MCF 10A (cell line): ENCODE measurements around the gene MTOR. TPM values are rescaled to one million over a fixed set of nuclear protein-coding genes. Genes with fewer than 3 reads are reported as not detected.
"Not testable (repeated sequence)": the region's sequence is repeated elsewhere in the genome, so short reads cannot be mapped to it uniquely, and the experiment has no call there.

Source experiments
- BruUV-seq: library from RNA; stranded (reverse); fragments of 400-500 nt; replicated peaks from 2 replicates; lab custom pipeline; 2021; lab: Mats Ljungman, UMichigan
- CTCF ChIA-PET: fragments of 300-600 bp; sonication (Branson Sonifier 250); formaldehyde crosslinking; extraction: SDS; loops from one replicate; lab custom pipeline; 2021; ENCODE audit warnings: antibody characterized with exemption, inconsistent platforms; lab: Yijun Ruan, JAX
- POLR2A ChIA-PET: fragments of 300-600, 350-650 bp; sonication (Branson Sonifier 250); formaldehyde crosslinking; extraction: SDS; loops from one replicate; lab custom pipeline; 2020; ENCODE audit warnings: antibody characterized with exemption, inconsistent platforms; lab: Yijun Ruan, JAX
- DNase-seq: peaks from one replicate; pipeline ENCODE4 v3.0.0-alpha.2; 2018; ENCODE audit not compliant: unreplicated experiment
- H3K27ac Mint-ChIP-seq: one replicate; pipeline ENCODE4 v1.8.0; 2022; ENCODE audit warnings: mild to moderate bottlenecking, low read depth, mixed read lengths; ENCODE audit not compliant: unreplicated experiment
- H3K27me3 Mint-ChIP-seq: one replicate; pipeline ENCODE4 v1.8.0; 2022; ENCODE audit warnings: mixed read lengths; ENCODE audit not compliant: insufficient read depth, unreplicated experiment
- H3K36me3 Mint-ChIP-seq: one replicate; pipeline ENCODE4 v1.8.0; 2022; ENCODE audit warnings: mild to moderate bottlenecking, moderate library complexity, mixed read lengths; ENCODE audit not compliant: insufficient read depth, unreplicated experiment
- H3K4me1 Mint-ChIP-seq: one replicate; pipeline ENCODE4 v1.8.0; 2022; ENCODE audit warnings: mixed read lengths; ENCODE audit not compliant: insufficient read depth, unreplicated experiment
- H3K4me3 Mint-ChIP-seq: one replicate; pipeline ENCODE4 v1.8.0; 2022; ENCODE audit warnings: mild to moderate bottlenecking, moderate library complexity, mixed read lengths; ENCODE audit not compliant: unreplicated experiment
- H3K9me3 Mint-ChIP-seq: one replicate; pipeline ENCODE4 v1.8.0; 2022; ENCODE audit warnings: mixed read lengths; ENCODE audit not compliant: unreplicated experiment
- intact Hi-C: fragments of 100-400 bp; cut with micrococcal nuclease; formaldehyde crosslinking; loops from 2 replicates; pipeline ENCODE4 v1.14.1; 2022
- total RNA-seq: library from RNA; stranded (reverse); gene quantifications from 2 replicates; pipeline ENCODE4 v1.2.3, GENCODE V29; 2022
- TF ChIP-seq, protein P1 (sequence below): fragments of 200-600 bp; IDR thresholded peaks from one replicate; pipeline ENCODE4 v1.8.0; 2022; ENCODE audit warnings: antibody characterized with exemption, mild to moderate bottlenecking; ENCODE audit not compliant: unreplicated experiment

Gene MTOR
- total RNA-seq, 1 experiment from 2014 or later = 45.9 TPM

DNA sequence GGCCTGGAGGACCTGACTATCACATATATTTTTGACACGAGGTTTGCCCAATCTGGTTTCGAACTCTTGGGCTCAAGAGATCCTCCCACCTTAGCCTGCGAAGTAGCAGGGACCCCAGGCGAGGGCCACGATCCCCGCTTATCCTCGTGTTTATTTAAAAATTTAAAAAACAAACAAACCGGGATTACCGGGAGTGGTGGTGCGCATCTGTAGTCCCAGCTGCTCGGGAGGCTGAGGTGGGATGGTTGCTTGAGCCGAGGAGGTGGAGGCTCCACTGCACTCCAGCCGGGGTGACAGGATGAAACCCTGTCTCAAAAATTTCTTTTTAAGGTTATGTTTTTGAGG, 162.2 kb downstream of the MTOR start:
- Mint-ChIP-seq H3K27ac (peak overlapping the region; percentile 94), H3K4me1 (peaks cover 7% of the 10 kb centered on the region), H3K36me3 (peaks cover 40% of the 10 kb centered on the region), H3K4me3 (peak overlapping the region; percentile 98), H3K9me3 (no peaks in the 10 kb centered on the region), H3K27me3 (no peaks in the 10 kb centered on the region)
- no peak for DNase-seq
- BruUV-seq = TSS peak; percentile 98
- intact Hi-C loops = no loop called here
- POLR2A ChIA-PET = interaction anchor here (0.6 to 3.2 kb wide), 16 partner anchors 8 to 636 kb away, joined by 3 to 30 read pairs (median 4); partner anchors contain the start of genes AGTRAP, MTOR and SRM
- CTCF ChIA-PET = interaction anchor here (0.6 to 3.2 kb wide), 2 partner anchors 22 to 62 kb away, joined by 3 to 10 read pairs; no protein-coding TSS in a partner anchor
- TF ChIP-seq, protein P1, sequence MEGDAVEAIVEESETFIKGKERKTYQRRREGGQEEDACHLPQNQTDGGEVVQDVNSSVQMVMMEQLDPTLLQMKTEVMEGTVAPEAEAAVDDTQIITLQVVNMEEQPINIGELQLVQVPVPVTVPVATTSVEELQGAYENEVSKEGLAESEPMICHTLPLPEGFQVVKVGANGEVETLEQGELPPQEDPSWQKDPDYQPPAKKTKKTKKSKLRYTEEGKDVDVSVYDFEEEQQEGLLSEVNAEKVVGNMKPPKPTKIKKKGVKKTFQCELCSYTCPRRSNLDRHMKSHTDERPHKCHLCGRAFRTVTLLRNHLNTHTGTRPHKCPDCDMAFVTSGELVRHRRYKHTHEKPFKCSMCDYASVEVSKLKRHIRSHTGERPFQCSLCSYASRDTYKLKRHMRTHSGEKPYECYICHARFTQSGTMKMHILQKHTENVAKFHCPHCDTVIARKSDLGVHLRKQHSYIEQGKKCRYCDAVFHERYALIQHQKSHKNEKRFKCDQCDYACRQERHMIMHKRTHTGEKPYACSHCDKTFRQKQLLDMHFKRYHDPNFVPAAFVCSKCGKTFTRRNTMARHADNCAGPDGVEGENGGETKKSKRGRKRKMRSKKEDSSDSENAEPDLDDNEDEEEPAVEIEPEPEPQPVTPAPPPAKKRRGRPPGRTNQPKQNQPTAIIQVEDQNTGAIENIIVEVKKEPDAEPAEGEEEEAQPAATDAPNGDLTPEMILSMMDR = no peak

DNA sequence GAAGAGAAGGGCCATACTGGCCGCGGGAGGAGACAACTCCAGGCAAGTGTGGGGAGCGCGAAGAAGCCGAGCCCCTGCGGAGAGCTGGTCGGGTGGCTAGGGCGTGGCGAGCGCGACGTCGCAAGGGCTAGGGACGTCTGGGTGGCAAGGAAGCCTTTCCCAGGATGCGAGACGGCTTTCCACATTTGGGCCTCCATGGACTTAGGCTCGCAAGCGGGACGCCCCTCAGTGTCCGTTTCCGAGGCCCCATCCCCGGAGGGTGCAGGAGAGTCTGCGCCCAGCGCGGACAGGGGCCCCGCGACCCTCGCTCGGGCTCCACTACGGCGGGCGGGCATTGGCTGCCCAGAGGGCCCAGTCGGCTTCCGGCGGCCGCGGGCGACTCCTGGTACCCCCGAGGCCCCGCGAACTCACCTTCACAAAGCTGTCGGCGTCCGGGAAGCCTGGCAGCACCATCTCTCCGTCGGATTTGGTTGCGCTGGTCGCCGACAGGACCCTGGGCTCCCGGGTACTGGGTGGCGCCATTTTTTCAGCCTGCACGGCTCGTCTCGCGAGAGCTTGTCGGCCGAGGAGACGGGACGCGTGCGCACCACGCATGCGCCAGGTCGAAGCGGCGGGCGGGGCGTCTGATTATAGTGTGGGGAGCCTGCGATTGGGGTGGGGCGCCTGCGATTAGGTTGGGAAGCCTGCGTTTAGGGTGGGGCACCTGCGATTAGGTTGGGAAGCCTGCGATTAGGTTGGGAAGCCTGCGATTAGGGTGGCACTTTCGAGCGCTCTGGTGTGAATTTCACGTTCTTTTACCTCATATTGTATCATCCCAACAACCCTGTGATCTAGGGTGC, 162.8 kb downstream of the MTOR start, which contains the start of gene EXOSC10:
EXOSC10 (minus strand) TSS at position 560 of the 839 bp plus-strand sequence; CDS start at position 522, 38 bp downstream.
- H3K27me3 Mint-ChIP-seq = no peaks in the 10 kb centered on the region
- DNase-seq = peak; percentile 91
- H3K9me3 Mint-ChIP-seq = no peaks in the 10 kb centered on the region
- H3K4me3 Mint-ChIP-seq = peak within 1 kb of the TSS; percentile 98
- intact Hi-C loops = loop anchor here (2.0 kb wide), 1 partner anchor 59 kb away; no protein-coding TSS in a partner anchor
- ChIA-PET POLR2A (interaction anchor here (0.6 to 3.2 kb wide), 27 partner anchors 9 to 1146 kb away, joined by 3 to 30 read pairs (median 4); partner anchors contain the start of genes AGTRAP, CLCN6, MTHFR and MTOR), CTCF (interaction anchor here (0.5 to 3.2 kb wide), 6 partner anchors 8 to 620 kb away, joined by 3 to 10 read pairs (median 4); no protein-coding TSS in a partner anchor)
- TF ChIP-seq, protein P1 = no peak
- no TSS peak for BruUV-seq
- H3K27ac Mint-ChIP-seq = peak within 1 kb of the TSS; percentile 94
- peaks cover 46% of the 10 kb centered on the region for H3K36me3 Mint-ChIP-seq
- H3K4me1 Mint-ChIP-seq = peaks cover 7% of the 10 kb centered on the region

DNA sequence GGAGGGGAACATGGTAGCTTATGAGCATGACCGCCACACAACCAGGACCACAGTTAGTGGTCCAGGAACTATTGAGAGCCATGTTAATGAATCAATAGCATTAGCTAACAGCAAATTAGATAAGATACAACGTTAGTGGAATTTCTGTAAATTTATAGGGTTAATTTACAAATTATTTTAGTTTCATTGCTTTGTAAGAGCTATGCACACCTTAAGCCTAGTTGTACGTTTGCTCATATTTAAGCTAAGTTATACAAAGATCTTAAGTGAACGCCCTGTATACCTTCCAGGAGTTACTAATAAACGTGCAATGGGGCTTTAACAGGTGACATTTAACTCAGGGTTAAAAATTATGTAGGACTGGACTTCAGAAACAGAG, 163.4 kb downstream of the MTOR start:
- peaks cover 51% of the 10 kb centered on the region for H3K36me3 Mint-ChIP-seq

GRCh38 chr1:11083784-11084183, 178.6 kb downstream of the MTOR start:
- intact Hi-C loops, H3K27ac Mint-ChIP-seq, H3K9me3 Mint-ChIP-seq, H3K4me3 Mint-ChIP-seq, BruUV-seq, DNase-seq, H3K27me3 Mint-ChIP-seq, POLR2A ChIA-PET, H3K4me1 Mint-ChIP-seq, CTCF ChIA-PET: not testable (repeated sequence)
- H3K36me3 Mint-ChIP-seq = peaks cover 67% of the 10 kb centered on the region

More for the DNA sequence above, 163.4 kb downstream of the MTOR start:
- DNase-seq = no peak
- CTCF ChIA-PET = interaction anchor here (0.5 to 3.2 kb wide), 6 partner anchors 8 to 621 kb away, joined by 3 to 10 read pairs (median 4); no protein-coding TSS in a partner anchor
- peaks cover 7% of the 10 kb centered on the region for H3K4me1 Mint-ChIP-seq
- H3K27ac Mint-ChIP-seq = peak overlapping the region; percentile 94
- no peaks in the 10 kb centered on the region for H3K9me3 Mint-ChIP-seq
- TSS peak; percentile 56 for BruUV-seq
- intact Hi-C loops = loop anchor here (2.0 kb wide), 1 partner anchor 60 kb away; no protein-coding TSS in a partner anchor
- H3K27me3 Mint-ChIP-seq = no peaks in the 10 kb centered on the region
- POLR2A ChIA-PET = interaction anchor here (0.5 to 3.2 kb wide), 21 partner anchors 8 to 809 kb away, joined by 3 to 30 read pairs (median 5); partner anchors contain the start of genes AGTRAP, CLCN6, MTHFR and MTOR
- TF ChIP-seq, protein P1 = no peak
- peak overlapping the region; percentile 98 for H3K4me3 Mint-ChIP-seq
